T-helper 1 cell treated with Interleukin-12 subunit alpha and Interleukin-12 subunit beta and Interleukin-4 antibody, amounts not matched to agents 30 μg/mL and 1 μg/mL, for 36 hours (primary cell): ENCODE data around the gene PHF21A.

ENCODE experiments used
- H3K27ac Mint-ChIP-seq: one replicate; pipeline ENCODE4 v1.8.0; 2021; ENCODE audit warnings: mild to moderate bottlenecking, mixed read lengths
- H3K27me3 Mint-ChIP-seq: one replicate; pipeline ENCODE4 v1.8.0; 2021; ENCODE audit warnings: low read depth, mixed read lengths
- H3K36me3 Mint-ChIP-seq: one replicate; pipeline ENCODE4 v1.8.0; 2021; ENCODE audit warnings: low read depth, mixed read lengths
- H3K4me1 Mint-ChIP-seq: one replicate; pipeline ENCODE4 v1.8.0; 2021; ENCODE audit warnings: low read depth, mixed read lengths
- H3K4me3 Mint-ChIP-seq: one replicate; pipeline ENCODE4 v1.8.0; 2021; ENCODE audit warnings: mild to moderate bottlenecking, moderate library complexity, mixed read lengths
- H3K9me3 Mint-ChIP-seq: one replicate; pipeline ENCODE4 v1.8.0; 2021; ENCODE audit warnings: mixed read lengths

The PHF21A gene

GRCh38 chr11:46121301-46121723 is at the start of gene PHF21A:
PHF21A (minus strand) TSS chr11:46121454; CDS start chr11:46084219, 37,235 bp downstream.
- no peaks in the 10 kb centered on the region for H3K36me3 Mint-ChIP-seq
- H3K4me3 Mint-ChIP-seq: peak within 1 kb of the TSS; percentile 91
- H3K27me3 Mint-ChIP-seq: no peaks in the 10 kb centered on the region
- H3K9me3 Mint-ChIP-seq: no peaks in the 10 kb centered on the region
- H3K4me1 Mint-ChIP-seq: peaks cover 27% of the 10 kb centered on the region
- peak within 1 kb of the TSS; percentile 91 for H3K27ac Mint-ChIP-seq

GRCh38 chr11:46170797-46171196 is 49.5 kb upstream of the PHF21A start:
- no peaks in the 10 kb centered on the region for H3K9me3 Mint-ChIP-seq
- no peaks in the 10 kb centered on the region for H3K4me1 Mint-ChIP-seq
- H3K27ac Mint-ChIP-seq: no peak overlapping the region
- no peak overlapping the region for H3K4me3 Mint-ChIP-seq
- peaks cover 43% of the 10 kb centered on the region for H3K27me3 Mint-ChIP-seq
- no peaks in the 10 kb centered on the region for H3K36me3 Mint-ChIP-seq

- H3K27ac Mint-ChIP-seq: no peak overlapping the region
These were observed 41.4 kb upstream of the PHF21A start for GRCh38 chr11:46162700-46163099.

GRCh38 chr11:46161201-46161600 is 39.9 kb upstream of the PHF21A start:
- H3K27me3 Mint-ChIP-seq: peaks cover 45% of the 10 kb centered on the region
- H3K4me3 Mint-ChIP-seq: no peak overlapping the region
- no peaks in the 10 kb centered on the region for H3K9me3 Mint-ChIP-seq
- H3K27ac Mint-ChIP-seq: no peak overlapping the region
- H3K36me3 Mint-ChIP-seq: no peaks in the 10 kb centered on the region
- H3K4me1 Mint-ChIP-seq: peaks cover 3% of the 10 kb centered on the region

More at GRCh38 chr11:46162700-46163099, 41.4 kb upstream of the PHF21A start:
- Mint-ChIP-seq H3K9me3 (no peaks in the 10 kb centered on the region), H3K36me3 (no peaks in the 10 kb centered on the region), H3K4me1 (peaks cover 3% of the 10 kb centered on the region), H3K4me3 (no peak overlapping the region), H3K27me3 (peaks cover 50% of the 10 kb centered on the region)

- peaks cover 3% of the 10 kb centered on the region for H3K4me1 Mint-ChIP-seq
- no peaks in the 10 kb centered on the region for H3K9me3 Mint-ChIP-seq
These were observed 38.8 kb upstream of the PHF21A start for GRCh38 chr11:46160100-46160499.

GRCh38 chr11:46159680-46160079 is 38.4 kb upstream of the PHF21A start:
- no peak overlapping the region for H3K4me3 Mint-ChIP-seq
- no peak overlapping the region for H3K27ac Mint-ChIP-seq
- H3K36me3 Mint-ChIP-seq: no peaks in the 10 kb centered on the region
- peaks cover 3% of the 10 kb centered on the region for H3K4me1 Mint-ChIP-seq
- peaks cover 42% of the 10 kb centered on the region for H3K27me3 Mint-ChIP-seq
- H3K9me3 Mint-ChIP-seq: no peaks in the 10 kb centered on the region

More at GRCh38 chr11:46160100-46160499, 38.8 kb upstream of the PHF21A start:
- no peak overlapping the region for H3K4me3 Mint-ChIP-seq
- H3K36me3 Mint-ChIP-seq: no peaks in the 10 kb centered on the region
- peaks cover 42% of the 10 kb centered on the region for H3K27me3 Mint-ChIP-seq
- no peak overlapping the region for H3K27ac Mint-ChIP-seq

- Mint-ChIP-seq H3K4me1 (peaks cover 4% of the 10 kb centered on the region), H3K27ac (no peak overlapping the region), H3K27me3 (peaks cover 45% of the 10 kb centered on the region), H3K9me3 (no peaks in the 10 kb centered on the region), H3K36me3 (no peaks in the 10 kb centered on the region), H3K4me3 (no peak overlapping the region)
These were observed 28.6 kb upstream of the PHF21A start for GRCh38 chr11:46149826-46150225.

- no peak overlapping the region for H3K4me3 Mint-ChIP-seq
- no peaks in the 10 kb centered on the region for H3K9me3 Mint-ChIP-seq
- H3K4me1 Mint-ChIP-seq: peaks cover 4% of the 10 kb centered on the region
- H3K27ac Mint-ChIP-seq: no peak overlapping the region
- no peaks in the 10 kb centered on the region for H3K36me3 Mint-ChIP-seq
- H3K27me3 Mint-ChIP-seq: peaks cover 45% of the 10 kb centered on the region
These were observed 28.1 kb upstream of the PHF21A start for GRCh38 chr11:46149342-46149741.

GRCh38 chr11:46144741-46145140 is 23.5 kb upstream of the PHF21A start:
- Mint-ChIP-seq H3K4me1 (peaks cover 4% of the 10 kb centered on the region), H3K36me3 (no peaks in the 10 kb centered on the region), H3K27me3 (peaks cover 34% of the 10 kb centered on the region), H3K27ac (no peak overlapping the region), H3K9me3 (no peaks in the 10 kb centered on the region), H3K4me3 (no peak overlapping the region)

GRCh38 chr11:46143049-46143806 is 22.0 kb upstream of the PHF21A start:
- peaks cover 31% of the 10 kb centered on the region for H3K27me3 Mint-ChIP-seq
- H3K36me3 Mint-ChIP-seq: no peaks in the 10 kb centered on the region
- no peaks in the 10 kb centered on the region for H3K4me1 Mint-ChIP-seq
- H3K9me3 Mint-ChIP-seq: no peaks in the 10 kb centered on the region
- no peak overlapping the region for H3K4me3 Mint-ChIP-seq
- no peak overlapping the region for H3K27ac Mint-ChIP-seq

- Mint-ChIP-seq H3K4me3 (no peak overlapping the region), H3K9me3 (no peaks in the 10 kb centered on the region), H3K4me1 (no peaks in the 10 kb centered on the region), H3K27me3 (peaks cover 31% of the 10 kb centered on the region), H3K36me3 (no peaks in the 10 kb centered on the region), H3K27ac (no peak overlapping the region)
These were observed 21.3 kb upstream of the PHF21A start for GRCh38 chr11:46142561-46142960.

GRCh38 chr11:46141597-46141996 is 20.3 kb upstream of the PHF21A start:
- Mint-ChIP-seq H3K27me3 (peaks cover 24% of the 10 kb centered on the region), H3K4me1 (no peaks in the 10 kb centered on the region)

GRCh38 chr11:46134540-46134939 is 13.3 kb upstream of the PHF21A start:
- H3K27ac Mint-ChIP-seq: no peak overlapping the region
- H3K4me3 Mint-ChIP-seq: no peak overlapping the region
- H3K4me1 Mint-ChIP-seq: peaks cover 2% of the 10 kb centered on the region
- H3K9me3 Mint-ChIP-seq: no peaks in the 10 kb centered on the region
- peaks cover 34% of the 10 kb centered on the region for H3K27me3 Mint-ChIP-seq
- H3K36me3 Mint-ChIP-seq: no peaks in the 10 kb centered on the region

More at GRCh38 chr11:46141597-46141996, 20.3 kb upstream of the PHF21A start:
- H3K9me3 Mint-ChIP-seq: no peaks in the 10 kb centered on the region
- no peak overlapping the region for H3K27ac Mint-ChIP-seq
- H3K4me3 Mint-ChIP-seq: no peak overlapping the region
- no peaks in the 10 kb centered on the region for H3K36me3 Mint-ChIP-seq

- Mint-ChIP-seq H3K36me3 (no peaks in the 10 kb centered on the region), H3K4me1 (peaks cover 2% of the 10 kb centered on the region), H3K27ac (no peak overlapping the region), H3K4me3 (no peak overlapping the region), H3K27me3 (peaks cover 31% of the 10 kb centered on the region), H3K9me3 (no peaks in the 10 kb centered on the region)
These were observed 12.8 kb upstream of the PHF21A start for GRCh38 chr11:46134061-46134460.

- Mint-ChIP-seq H3K36me3 (no peaks in the 10 kb centered on the region), H3K4me3 (no peak overlapping the region), H3K27me3 (peaks cover 24% of the 10 kb centered on the region), H3K27ac (no peak overlapping the region), H3K4me1 (peaks cover 2% of the 10 kb centered on the region), H3K9me3 (no peaks in the 10 kb centered on the region)
These were observed 11.9 kb upstream of the PHF21A start for GRCh38 chr11:46133119-46133518.
